ENCODE results near the gene METTL26.

DNA sequence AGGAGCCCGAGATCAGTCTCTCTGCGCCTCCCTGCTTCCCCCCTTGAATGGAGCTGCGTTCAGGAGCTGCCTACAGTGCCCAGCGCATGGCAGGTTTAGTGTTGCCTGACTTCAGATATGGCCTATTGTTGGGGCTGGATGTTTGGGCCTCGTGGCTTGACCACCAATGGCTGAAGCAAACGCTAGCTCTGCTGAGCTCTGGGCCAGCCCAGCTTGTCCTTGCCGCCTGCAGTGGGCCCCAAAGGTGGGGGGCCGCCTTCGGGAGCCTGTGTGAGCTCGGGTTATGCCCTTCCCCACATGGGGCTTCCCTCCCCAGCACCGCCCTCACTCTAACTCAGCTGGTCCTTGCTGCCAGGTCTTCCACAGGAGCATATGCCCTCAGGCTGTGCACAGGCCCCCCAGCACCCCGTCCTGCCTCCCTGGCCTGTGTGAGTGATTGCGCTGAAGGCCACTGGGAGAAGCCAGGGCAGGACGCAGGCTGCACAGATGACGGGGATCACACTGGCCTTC lies 2.0 kb upstream of the METTL26 start:
- TF ChIP-seq, protein P1, sequence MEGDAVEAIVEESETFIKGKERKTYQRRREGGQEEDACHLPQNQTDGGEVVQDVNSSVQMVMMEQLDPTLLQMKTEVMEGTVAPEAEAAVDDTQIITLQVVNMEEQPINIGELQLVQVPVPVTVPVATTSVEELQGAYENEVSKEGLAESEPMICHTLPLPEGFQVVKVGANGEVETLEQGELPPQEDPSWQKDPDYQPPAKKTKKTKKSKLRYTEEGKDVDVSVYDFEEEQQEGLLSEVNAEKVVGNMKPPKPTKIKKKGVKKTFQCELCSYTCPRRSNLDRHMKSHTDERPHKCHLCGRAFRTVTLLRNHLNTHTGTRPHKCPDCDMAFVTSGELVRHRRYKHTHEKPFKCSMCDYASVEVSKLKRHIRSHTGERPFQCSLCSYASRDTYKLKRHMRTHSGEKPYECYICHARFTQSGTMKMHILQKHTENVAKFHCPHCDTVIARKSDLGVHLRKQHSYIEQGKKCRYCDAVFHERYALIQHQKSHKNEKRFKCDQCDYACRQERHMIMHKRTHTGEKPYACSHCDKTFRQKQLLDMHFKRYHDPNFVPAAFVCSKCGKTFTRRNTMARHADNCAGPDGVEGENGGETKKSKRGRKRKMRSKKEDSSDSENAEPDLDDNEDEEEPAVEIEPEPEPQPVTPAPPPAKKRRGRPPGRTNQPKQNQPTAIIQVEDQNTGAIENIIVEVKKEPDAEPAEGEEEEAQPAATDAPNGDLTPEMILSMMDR (IDR thresholded peaks at IDR 0.05; ENCODE audit: control extremely low read depth in 1 of 3, insufficient read depth in 1 of 3, low read depth in 1 of 3, low read length in 3 of 3): no peak
- no peak for TF ChIP-seq SP4 (IDR thresholded peaks at IDR 0.05; ENCODE audit: low read length)
- no peak for TF ChIP-seq EZH2 (IDR thresholded peaks at IDR 0.05; ENCODE audit: low read depth, low read length, severe bottlenecking)
- no peak for TF ChIP-seq SIN3A (conservative IDR thresholded peaks at IDR 0.05 in 1 of 2, IDR thresholded peaks at IDR 0.05 in 1 of 2; ENCODE audit: low read depth in 1 of 2, low read length in 2 of 2)
- TF ChIP-seq RXRA (IDR thresholded peaks at IDR 0.05; ENCODE audit: insufficient read depth, low read depth, low read length): no peak
- TF ChIP-seq NANOG (IDR thresholded peaks at IDR 0.05; ENCODE audit: insufficient read depth, low read depth, low read length, poor library complexity, severe bottlenecking): no peak
- TF ChIP-seq POLR2AphosphoS5 (IDR thresholded peaks at IDR 0.05; ENCODE audit: low read depth, low read length): no peak
- TF ChIP-seq POLR2A (IDR thresholded peaks at IDR 0.05; ENCODE audit: control extremely low read depth in 1 of 2, low read depth in 2 of 2, low read length in 2 of 2): no peak
- no peak for TF ChIP-seq KDM5A (IDR thresholded peaks at IDR 0.05; ENCODE audit: low read length)

Measured in H1 (cell line).